H1 (cell line): ENCODE measurements around the gene DOCK1. TPM values are rescaled to one million over a fixed set of nuclear protein-coding genes. Genes with fewer than 3 reads are reported as not detected.

Experiments used
- CTCF ChIA-PET: fragments of 300-600 bp; sonication (Branson Sonifier 250); formaldehyde crosslinking; loops from one replicate; lab custom pipeline; 2021; ENCODE audit not compliant: partially characterized antibody; lab: Charles Lee
- POLR2A ChIA-PET: fragments of 300-600 bp; sonication (Branson Sonifier 250); formaldehyde crosslinking; loops from one replicate; lab custom pipeline; 2021; ENCODE audit warnings: inconsistent platforms; ENCODE audit not compliant: partially characterized antibody; lab: Charles Lee
- DNase-seq, 2 experiments: peaks; one replicate each; pipeline versions ENCODE4 v3.0.0 to v3.0.0-alpha.2; 2010 to 2022; ENCODE audit warnings: low spot score in 2 of 2, low read depth in 1 of 2, mixed read lengths in 1 of 2
- FAIRE-seq: peaks from 2 replicates; lab custom pipeline; 2011; peaks lifted over from hg19 to GRCh38; lab: Jason Lieb, UNC
- H2AFZ ChIP-seq: 2 replicates; pipeline ENCODE4 v1.8.1; 2012; ENCODE audit warnings: low read length, inconsistent platforms
- H2AK5ac ChIP-seq: 2 replicates; pipeline ENCODE4 v1.6.1; 2013; ENCODE audit warnings: low read depth, low read length
- H2BK120ac ChIP-seq: replicated peaks from 2 replicates; pipeline ENCODE3; 2013; ENCODE audit warnings: low read depth, low read length, inconsistent platforms
- H2BK12ac ChIP-seq: 2 replicates; pipeline ENCODE4 v1.6.1; 2013; ENCODE audit warnings: low read depth, low read length
- H2BK15ac ChIP-seq: 2 replicates; pipeline ENCODE4 v1.6.1; 2013; ENCODE audit warnings: low read length
- H2BK20ac ChIP-seq: 2 replicates; pipeline ENCODE4 v1.6.1; 2013; ENCODE audit warnings: low read length
- H2BK5ac ChIP-seq: 2 replicates; pipeline ENCODE4 v1.6.1; 2013; ENCODE audit warnings: low read depth, low read length
- H3K14ac ChIP-seq: 2 replicates; pipeline ENCODE4 v1.6.1; 2013; ENCODE audit warnings: inconsistent platforms; ENCODE audit not compliant: insufficient read length
- H3K18ac ChIP-seq: 2 replicates; pipeline ENCODE4 v1.6.1; 2013; ENCODE audit warnings: low read length; ENCODE audit errors: extremely low read depth
- H3K23ac ChIP-seq: 2 replicates; pipeline ENCODE4 v1.6.1; 2013; ENCODE audit warnings: inconsistent platforms; ENCODE audit not compliant: insufficient read length
- H3K23me2 ChIP-seq: 2 replicates; pipeline ENCODE4 v1.6.1; 2013; ENCODE audit warnings: low read depth, low read length
- H3K27ac ChIP-seq: 2 replicates; pipeline ENCODE4 v1.6.1; 2011; ENCODE audit warnings: low read depth, low read length, inconsistent platforms
- H3K27me3 ChIP-seq, 4 experiments: replicated peaks in 1 of 4; 1 replicate in 1 of 4; 2 replicates in 3 of 4; pipeline versions ENCODE4 v1.6.1 to v1.8.1; 2011 to 2013; ENCODE audit warnings: low read length in 3 of 4, mild to moderate bottlenecking in 3 of 4, inconsistent platforms in 2 of 4, mixed read lengths in 2 of 4, moderate library complexity in 1 of 4; ENCODE audit not compliant: control insufficient read depth in 3 of 4, insufficient read depth in 3 of 4; ENCODE audit errors: extremely low read depth in 1 of 4
- H3K36me3 ChIP-seq, 4 experiments: 2 replicates each; pipeline versions ENCODE4 v1.6.1 to v1.8.1; 2011 to 2013; ENCODE audit warnings: mild to moderate bottlenecking in 4 of 4, low read length in 3 of 4, moderate library complexity in 2 of 4, control low read depth in 1 of 4, inconsistent platforms in 1 of 4; ENCODE audit not compliant: insufficient read depth in 4 of 4, control insufficient read depth in 2 of 4
- H3K4ac ChIP-seq: replicated peaks from 2 replicates; pipeline ENCODE3; 2013; ENCODE audit warnings: low read length, low read depth, mixed read lengths, inconsistent platforms; ENCODE audit not compliant: insufficient read length
- H3K4me1 ChIP-seq, 4 experiments: replicated peaks in 1 of 4; 1 replicate in 1 of 4; 2 replicates in 3 of 4; pipeline versions ENCODE4 v1.6.1 to v1.8.1; 2011 to 2013; ENCODE audit warnings: low read length in 3 of 4, inconsistent platforms in 2 of 4, mixed read lengths in 1 of 4; ENCODE audit not compliant: insufficient read depth in 4 of 4, control insufficient read depth in 3 of 4
- H3K4me2 ChIP-seq, 2 experiments: 2 replicates each; pipeline versions ENCODE4 v1.6.1 to v1.8.1; 2011 to 2013; ENCODE audit warnings: low read depth in 2 of 2, low read length in 2 of 2, control low read depth in 1 of 2, inconsistent platforms in 1 of 2, mild to moderate bottlenecking in 1 of 2; ENCODE audit not compliant: insufficient read depth in 1 of 2
- H3K4me3 ChIP-seq, 4 experiments: fragments of 200-600, 300-600 bp in 1 of 4; sonication (generic), shearing (Covaris generic), sonication (Bioruptor Twin) in 1 of 4; 2 replicates each; pipeline versions ENCODE4 v1.5.1 to v1.8.1; 2011 to 2016; ENCODE audit warnings: low read length in 4 of 4, low read depth in 3 of 4, control low read depth in 2 of 4, inconsistent platforms in 2 of 4, mild to moderate bottlenecking in 2 of 4, mixed read lengths in 1 of 4, moderate library complexity in 1 of 4; ENCODE audit not compliant: insufficient read depth in 2 of 4; ENCODE audit errors: extremely low read depth in 1 of 4
- H3K56ac ChIP-seq: replicated peaks from 2 replicates; pipeline ENCODE3; 2013; ENCODE audit warnings: low read depth, mild to moderate bottlenecking, mixed read lengths, low read length, inconsistent platforms; ENCODE audit not compliant: insufficient read length
- H3K79me1 ChIP-seq: 2 replicates; pipeline ENCODE4 v1.6.1; 2013; ENCODE audit warnings: low read depth, low read length, control low read depth
- H3K79me2 ChIP-seq, 2 experiments: 2 replicates each; pipeline versions ENCODE4 v1.6.1 to v1.8.1; 2012 to 2013; ENCODE audit warnings: low read length in 2 of 2, mild to moderate bottlenecking in 2 of 2, inconsistent platforms in 1 of 2; ENCODE audit not compliant: insufficient read depth in 2 of 2, control insufficient read depth in 1 of 2
- H3K9ac ChIP-seq, 4 experiments: replicated peaks in 1 of 4; 1 replicate in 1 of 4; 2 replicates in 3 of 4; pipeline versions ENCODE4 v1.6.1 to v1.8.1; 2011 to 2013; ENCODE audit warnings: low read depth in 3 of 4, low read length in 3 of 4, control low read depth in 2 of 4, mild to moderate bottlenecking in 2 of 4, moderate library complexity in 2 of 4, inconsistent platforms in 1 of 4; ENCODE audit errors: extremely low read depth in 1 of 4
- H3K9me3 ChIP-seq, 2 experiments: 2 replicates each; pipeline versions ENCODE4 v1.6.1 to v1.8.1; 2012 to 2013; ENCODE audit warnings: mild to moderate bottlenecking in 2 of 2, moderate library complexity in 2 of 2, control low read depth in 1 of 2, inconsistent platforms in 1 of 2, low read depth in 1 of 2, low read length in 1 of 2, mixed read lengths in 1 of 2; ENCODE audit not compliant: insufficient read depth in 2 of 2
- H4K20me1 ChIP-seq, 2 experiments: replicated peaks in 1 of 2; 2 replicates each; pipeline versions ENCODE3 to v1.8.1; 2011 to 2013; ENCODE audit warnings: inconsistent platforms in 2 of 2, low read length in 2 of 2, mild to moderate bottlenecking in 1 of 2; ENCODE audit not compliant: insufficient read depth in 2 of 2, control insufficient read depth in 1 of 2
- H4K5ac ChIP-seq: 2 replicates; pipeline ENCODE4 v1.6.1; 2013; ENCODE audit warnings: low read length, low read depth, mixed read lengths, inconsistent platforms; ENCODE audit not compliant: insufficient read length
- H4K8ac ChIP-seq: 2 replicates; pipeline ENCODE4 v1.8.0; 2013; ENCODE audit warnings: mild to moderate bottlenecking, moderate library complexity, low read length, inconsistent platforms; ENCODE audit not compliant: insufficient read depth; ENCODE audit errors: extremely low read depth
- H4K91ac ChIP-seq: replicated peaks from 2 replicates; pipeline ENCODE3; 2013; ENCODE audit warnings: low read length, mixed read lengths, inconsistent platforms; ENCODE audit not compliant: insufficient read length
- ATF2 ChIP-seq: IDR thresholded peaks from 2 replicates; pipeline ENCODE4 v1.6.1; 2012; ENCODE audit warnings: low read length, inconsistent platforms
- EP300 ChIP-seq, 2 experiments: IDR thresholded peaks; 1 replicate in 1 of 2; 2 replicates in 1 of 2; pipeline ENCODE4 v1.6.1; 2011 to 2012; ENCODE audit warnings: low read depth in 2 of 2, low read length in 2 of 2, mild to moderate bottlenecking in 2 of 2, borderline replicate concordance in 1 of 2, inconsistent platforms in 1 of 2, moderate library complexity in 1 of 2
- POLR2AphosphoS5 ChIP-seq: IDR thresholded peaks from 2 replicates; pipeline ENCODE4 v1.6.1; 2011; ENCODE audit warnings: low read depth, low read length
- SP2 ChIP-seq: IDR thresholded peaks from 2 replicates; pipeline ENCODE4 v1.6.1; 2012; ENCODE audit warnings: mild to moderate bottlenecking, low read length, inconsistent platforms
- TAF1 ChIP-seq: IDR thresholded peaks from 2 replicates; pipeline ENCODE4 v1.6.1; 2011; ENCODE audit warnings: mild to moderate bottlenecking, low read depth, low read length
- TAF7 ChIP-seq: optimal IDR thresholded peaks from 2 replicates; pipeline ENCODE3; 2011; ENCODE audit warnings: low read depth, mild to moderate bottlenecking, inconsistent platforms, low read length, moderate library complexity, borderline replicate concordance
- TEAD4 ChIP-seq: IDR thresholded peaks from 2 replicates; pipeline ENCODE4 v1.6.1; 2012; ENCODE audit warnings: low read depth, low read length, inconsistent platforms, mixed read lengths
- WGBS, 2 experiments: shearing (Covaris generic) in 1 of 2; methylation state at CpG; one replicate each; pipeline versions ENCODE4 v1.1.6 to v1.1.7; 2013 to 2015; ENCODE audit warnings: low lambda C conversion rate in 2 of 2, mixed read lengths in 2 of 2, inconsistent platforms in 1 of 2, low coverage in 1 of 2, missing lambda C conversion rate in 1 of 2; ENCODE audit not compliant: insufficient replicate concordance in 2 of 2, insufficient coverage in 1 of 2, insufficient read length in 1 of 2; ENCODE audit errors: extremely low coverage in 1 of 2, missing lambda C conversion rate in 1 of 2; 5-methylcytosine and 5-hydroxymethylcytosine counted together
- polyA plus RNA-seq, 7 experiments: library from polyadenylated mRNA; depleted of rRNA in 3 of 7; stranded (reverse) in 5 of 7; unstranded in 2 of 7; fragments of >200 nt in 5 of 7; fragments of 200-250 nt in 2 of 7; gene quantifications; 1 replicate in 5 of 7; 2 replicates in 1 of 7; 4 replicates in 1 of 7; pipeline versions ENCODE4 v1.2.1 to v1.2.3, GENCODE V29; 2011 to 2013; ENCODE audit warnings: missing spikeins in 2 of 7, mixed read lengths in 2 of 7
- total RNA-seq: library from RNA; stranded (reverse); fragmentation: NEBNext Ultra II Directional; extraction: Animal tissue kit (Norgen Biotek cat#: 25700); gene quantifications from 2 replicates; pipeline ENCODE4 v1.2.1, GENCODE V29; 2021

The DOCK1 gene
- total and polyA plus RNA-seq, 2 of the 8 experiments (the other 6 are each of a cell fraction or from before 2014, with no cell fraction given): 11.6 to 53.0 TPM

GRCh38 chr10:127203067-127203466, 297.8 kb downstream of the DOCK1 start:
- H3K79me2 ChIP-seq: no peaks in the 10 kb centered on the region
- ChIA-PET CTCF (interaction anchor here (1.1 to 1.7 kb wide), 3 partner anchors 10 to 92 kb away, joined by 3 to 5 read pairs (median 4); no protein-coding TSS in a partner anchor), POLR2A (interaction anchor here (0.7 kb wide), 1 partner anchor 403 kb away, joined by 4 read pairs; no protein-coding TSS in a partner anchor)
- peaks cover 0 to 2% of the 10 kb centered on the region in 2 experiments for H4K20me1 ChIP-seq
- no peak overlapping the region for H3K18ac ChIP-seq
- H2AFZ ChIP-seq: no peak overlapping the region
- H2BK5ac ChIP-seq: no peak overlapping the region
- H3K36me3 ChIP-seq: no peaks in the 10 kb centered on the region
- no peak for DNase-seq
- H2BK12ac ChIP-seq: no peak overlapping the region
- no peak overlapping the region for H4K8ac ChIP-seq
- H3K9ac ChIP-seq: no peak overlapping the region
- H2BK20ac ChIP-seq: no peak overlapping the region
- no peak overlapping the region for H2BK15ac ChIP-seq
- 89% methylated on average over 7 of the region's 7 CpGs; no CpG with 5 or more reads in 1 of the 2 experiments for WGBS, 2 experiments
- no peaks in the 10 kb centered on the region for H3K9me3 ChIP-seq
- H3K23me2 ChIP-seq: no peaks in the 10 kb centered on the region
- no peak for FAIRE-seq
- H4K91ac ChIP-seq: no peak overlapping the region
- no peak overlapping the region for H3K27ac ChIP-seq
- H3K4me3 ChIP-seq: no peak overlapping the region
- no peaks in the 10 kb centered on the region for H3K27me3 ChIP-seq
- H4K5ac ChIP-seq: no peak overlapping the region
- no peak overlapping the region for H3K4me2 ChIP-seq
- H3K79me1 ChIP-seq: 0 out of 2 replicates have a peak, but pooled peaks cover 2% of the 10 kb centered on the region
- no peaks in the 10 kb centered on the region for H3K4me1 ChIP-seq
- H3K14ac ChIP-seq: no peak overlapping the region
- H3K4ac ChIP-seq: no peak overlapping the region
- H2AK5ac ChIP-seq: no peak overlapping the region
- TF ChIP-seq EP300 (IDR thresholded peaks at IDR 0.05; ENCODE audit: borderline replicate concordance in 1 of 2, low read depth in 2 of 2, low read length in 2 of 2) (no peak), TAF7 (no peak), SP2 (no peak), POLR2AphosphoS5 (no peak), ATF2 (no peak), TEAD4 (no peak), TAF1 (no peak)
- H3K23ac ChIP-seq: no peak overlapping the region
- H2BK120ac ChIP-seq: no peak overlapping the region
- H3K56ac ChIP-seq: no peak overlapping the region
